ENCODE results near the gene CAPNS1.

- no peak for TF ChIP-seq CTCF (IDR thresholded peaks at IDR 0.05)
- TF ChIP-seq JUN (IDR thresholded peaks at IDR 0.05): no peak
- no peak for TF ChIP-seq SREBF2 (IDR thresholded peaks at IDR 0.05)
- no peak for TF ChIP-seq CBX2 (IDR thresholded peaks at IDR 0.05; ENCODE audit: borderline replicate concordance, low read depth)
- no peak for TF ChIP-seq POLR2AphosphoS2 (conservative IDR thresholded peaks at IDR 0.05; ENCODE audit: low read length)
- no peak for TF ChIP-seq EP300 (IDR thresholded peaks at IDR 0.05)
- no peak for TF ChIP-seq RAD21 (conservative IDR thresholded peaks at IDR 0.05 in 1 of 2, IDR thresholded peaks at IDR 0.05 in 1 of 2)
These were observed 39.4 kb upstream of the CAPNS1 start for GRCh38 chr19:36100476-36100875.

All from A549 (cell line).